Measurements from ENCODE around the gene CDC42BPA.

- TF ChIP-seq CTCF (IDR thresholded peaks at IDR 0.05) (no peak), POLR2A (IDR thresholded peaks at IDR 0.05) (no peak)
Observed at GRCh38 chr1:227353186-227353585, 34.9 kb upstream of the CDC42BPA start.

Data from lower leg skin (tissue), 3 donors.